ENCODE results near the gene SLC26A4.

GRCh38 chr7:107712896-107713295, 52.3 kb downstream of the SLC26A4 start:
- TF ChIP-seq CTCF (IDR thresholded peaks at IDR 0.05): no peak
- TF ChIP-seq EZH2 (IDR thresholded peaks at IDR 0.05; ENCODE audit: borderline replicate concordance, insufficient read depth, low read depth, low read length, poor library complexity, severe bottlenecking): no peak
